AG09309 (cell line): Measurements from ENCODE around the gene AGRN.
"Not testable (repeated sequence)": the region's sequence is repeated elsewhere in the genome, so short reads cannot be mapped to it uniquely, and the experiment has no call there.

Source experiments
- DNase-seq: peaks from one replicate; pipeline ENCODE4 v3.0.0-alpha.2; 2010; ENCODE audit warnings: low read depth
- H3K4me3 ChIP-seq: 2 replicates; pipeline ENCODE4 v1.5.1; 2011; ENCODE audit warnings: mild to moderate bottlenecking, low read depth, low read length, moderate library complexity; ENCODE audit not compliant: control insufficient read depth
- CTCF ChIP-seq: IDR thresholded peaks from 2 replicates; pipeline ENCODE4 v1.5.1; 2011; ENCODE audit warnings: mild to moderate bottlenecking, low read depth, low read length, inconsistent platforms; ENCODE audit not compliant: insufficient read depth, control insufficient read depth; ENCODE audit errors: missing control alignments

AGRN gene

GRCh38 chr1:1024149-1024770 lies 4.3 kb downstream of the AGRN start:
- no peak for TF ChIP-seq CTCF
- no peak for DNase-seq
- no peak overlapping the region for H3K4me3 ChIP-seq

GRCh38 chr1:1024771-1025699 lies 5.1 kb downstream of the AGRN start:
- no peak overlapping the region for H3K4me3 ChIP-seq
- no peak for TF ChIP-seq CTCF
- DNase-seq: no peak

GRCh38 chr1:1025730-1026129 lies 5.8 kb downstream of the AGRN start:
- no peak for TF ChIP-seq CTCF
- DNase-seq: no peak
- no peak overlapping the region for H3K4me3 ChIP-seq

- no peak for DNase-seq
- TF ChIP-seq CTCF: no peak
- H3K4me3 ChIP-seq: no peak overlapping the region
Observed at GRCh38 chr1:1026599-1027413, 6.9 kb downstream of the AGRN start.

- TF ChIP-seq CTCF: no peak
- no peak overlapping the region for H3K4me3 ChIP-seq
- no peak for DNase-seq
Observed at GRCh38 chr1:1027791-1028190, 7.9 kb downstream of the AGRN start.

GRCh38 chr1:1030867-1031658 lies 11.1 kb downstream of the AGRN start:
- not testable (repeated sequence) for DNase-seq, H3K4me3 ChIP-seq
